Measurements from ENCODE around the gene PIAS4. TPM values are rescaled to one million over a fixed set of nuclear protein-coding genes. Genes with fewer than 3 reads are reported as not detected.

The PIAS4 gene
- polyA plus RNA-seq, 1 experiment = 9.0 TPM

- Histone ChIP-seq H3K27me3 (ENCODE audit: control insufficient read depth, insufficient read depth, low read length) (no peaks in the 10 kb centered on the region), H3K27ac (ENCODE audit: low read depth, low read length) (no peak overlapping the region), H3K9me3 (ENCODE audit: control insufficient read depth, insufficient read depth, low read length) (peaks cover 10% of the 10 kb centered on the region; the same call in 1 of the 2 replicates), H3K4me3 (ENCODE audit: low read depth, low read length) (no peak overlapping the region)
- no peak for DNase-seq (ENCODE audit: low read depth, low spot score)
- CTCF ChIA-PET = interaction anchor here (0.8 kb wide), 1 partner anchor 46 kb away, joined by 4 read pairs; no protein-coding TSS in a partner anchor
- POLR2A ChIA-PET = interaction anchor here (0.7 kb wide), 1 partner anchor 45 kb away, joined by 3 read pairs; no protein-coding TSS in a partner anchor
- no peak for TF ChIP-seq CTCF (IDR thresholded peaks at IDR 0.05; ENCODE audit: low read depth, low read length)
Observed at GRCh38 chr19:4033028-4033956, 25.8 kb downstream of the PIAS4 start.

- DNase-seq (ENCODE audit: low read depth, low spot score) = no peak
- Histone ChIP-seq H3K9me3 (ENCODE audit: control insufficient read depth, insufficient read depth, low read length) (peaks cover 15% of the 10 kb centered on the region; the same call in 1 of the 2 replicates), H3K27me3 (ENCODE audit: control insufficient read depth, insufficient read depth, low read length) (no peaks in the 10 kb centered on the region), H3K4me3 (ENCODE audit: low read depth, low read length) (no peak overlapping the region), H3K27ac (ENCODE audit: low read depth, low read length) (no peak overlapping the region)
- ChIA-PET POLR2A (no interaction called here), CTCF (no interaction called here)
- no peak for TF ChIP-seq CTCF (IDR thresholded peaks at IDR 0.05; ENCODE audit: low read depth, low read length)
Observed at GRCh38 chr19:4034048-4035017, 26.8 kb downstream of the PIAS4 start.

GRCh38 chr19:4035018-4035566 lies 27.6 kb downstream of the PIAS4 start:
- Histone ChIP-seq H3K27me3 (ENCODE audit: control insufficient read depth, insufficient read depth, low read length) (no peaks in the 10 kb centered on the region), H3K9me3 (ENCODE audit: control insufficient read depth, insufficient read depth, low read length) (peaks cover 15% of the 10 kb centered on the region; the same call in 1 of the 2 replicates), H3K4me3 (ENCODE audit: low read depth, low read length) (no peak overlapping the region), H3K27ac (ENCODE audit: low read depth, low read length) (no peak overlapping the region)
- no peak for TF ChIP-seq CTCF (IDR thresholded peaks at IDR 0.05; ENCODE audit: low read depth, low read length)
- DNase-seq (ENCODE audit: low read depth, low spot score) = no peak
- POLR2A ChIA-PET = no interaction called here
- CTCF ChIA-PET = no interaction called here

GRCh38 chr19:4035582-4035981 lies 28.0 kb downstream of the PIAS4 start:
- POLR2A ChIA-PET = no interaction called here
- no peak for TF ChIP-seq CTCF (IDR thresholded peaks at IDR 0.05; ENCODE audit: low read depth, low read length)
- no peak overlapping the region for H3K27ac ChIP-seq (ENCODE audit: low read depth, low read length)
- CTCF ChIA-PET = no interaction called here
- no peaks in the 10 kb centered on the region for H3K27me3 ChIP-seq (ENCODE audit: control insufficient read depth, insufficient read depth, low read length)
- DNase-seq (ENCODE audit: low read depth, low spot score) = no peak
- H3K9me3 ChIP-seq (ENCODE audit: control insufficient read depth, insufficient read depth, low read length) = peaks cover 15% of the 10 kb centered on the region; the same call in 1 of the 2 replicates
- H3K4me3 ChIP-seq (ENCODE audit: low read depth, low read length) = no peak overlapping the region

All from AG04450 (cell line).